H54 (cell line): Measurements from ENCODE around the gene TP53I13.

Source experiments
- DNase-seq: peaks from one replicate; pipeline ENCODE4 v3.0.0; 2011; ENCODE audit warnings: low spot score, mixed read lengths; ENCODE audit not compliant: insufficient read length
- FAIRE-seq: peaks from 3 replicates; lab custom pipeline; 2011; peaks lifted over from hg19 to GRCh38; lab: Jason Lieb, UNC
- POLR2A ChIP-seq: IDR thresholded peaks from 2 replicates; pipeline ENCODE4 v1.6.1; 2011; ENCODE audit warnings: low read depth, mild to moderate bottlenecking, low read length

TP53I13 gene

DNA sequence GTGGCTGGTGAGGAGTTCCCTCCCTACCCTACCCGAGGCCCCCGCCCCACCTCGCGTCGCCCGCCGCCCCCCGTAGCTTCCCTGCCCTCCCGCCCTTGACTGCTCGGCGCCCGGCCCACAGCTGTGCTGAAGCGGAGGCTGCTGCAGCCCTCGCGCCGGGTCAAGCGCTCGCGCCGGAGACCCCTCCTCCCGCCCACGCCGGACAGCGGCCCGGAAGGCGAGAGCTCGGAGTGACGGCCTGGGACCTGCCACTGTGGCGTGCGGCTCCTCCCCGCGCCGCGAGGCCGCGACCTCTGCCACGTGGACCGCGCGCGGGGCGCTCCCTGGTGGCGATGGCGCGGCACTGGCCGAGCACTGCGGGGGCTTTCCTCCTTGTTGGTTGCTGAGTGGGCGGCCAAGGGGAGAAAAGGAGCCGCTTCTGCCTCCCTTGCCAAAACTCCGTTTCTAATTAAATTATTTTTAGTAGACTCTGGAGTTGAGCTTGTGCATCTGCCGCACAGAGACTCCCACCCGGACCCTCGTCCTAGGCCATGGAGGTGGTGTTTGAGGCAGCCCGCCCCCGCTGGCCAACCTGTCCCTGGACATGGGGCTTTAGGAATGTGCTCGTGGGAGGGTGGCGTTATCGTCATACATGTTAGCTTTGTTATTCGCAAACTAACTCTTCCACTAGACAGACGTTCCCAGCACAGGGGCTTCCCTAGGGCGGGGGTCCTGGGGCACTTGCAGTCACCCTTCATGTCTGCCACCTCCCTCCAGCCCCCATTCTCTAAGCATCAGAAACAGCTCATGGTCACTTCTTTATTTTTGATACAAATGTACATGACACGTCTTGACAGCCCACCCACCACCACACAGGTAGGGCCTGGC is 4.4 kb downstream of the TP53I13 start:
- DNase-seq (no peak), FAIRE-seq (no peak)
- TF ChIP-seq POLR2A: no peak

- no peak for TF ChIP-seq POLR2A
Observed at GRCh38 chr17:29573558-29573869, 5.0 kb downstream of the TP53I13 start.

DNA sequence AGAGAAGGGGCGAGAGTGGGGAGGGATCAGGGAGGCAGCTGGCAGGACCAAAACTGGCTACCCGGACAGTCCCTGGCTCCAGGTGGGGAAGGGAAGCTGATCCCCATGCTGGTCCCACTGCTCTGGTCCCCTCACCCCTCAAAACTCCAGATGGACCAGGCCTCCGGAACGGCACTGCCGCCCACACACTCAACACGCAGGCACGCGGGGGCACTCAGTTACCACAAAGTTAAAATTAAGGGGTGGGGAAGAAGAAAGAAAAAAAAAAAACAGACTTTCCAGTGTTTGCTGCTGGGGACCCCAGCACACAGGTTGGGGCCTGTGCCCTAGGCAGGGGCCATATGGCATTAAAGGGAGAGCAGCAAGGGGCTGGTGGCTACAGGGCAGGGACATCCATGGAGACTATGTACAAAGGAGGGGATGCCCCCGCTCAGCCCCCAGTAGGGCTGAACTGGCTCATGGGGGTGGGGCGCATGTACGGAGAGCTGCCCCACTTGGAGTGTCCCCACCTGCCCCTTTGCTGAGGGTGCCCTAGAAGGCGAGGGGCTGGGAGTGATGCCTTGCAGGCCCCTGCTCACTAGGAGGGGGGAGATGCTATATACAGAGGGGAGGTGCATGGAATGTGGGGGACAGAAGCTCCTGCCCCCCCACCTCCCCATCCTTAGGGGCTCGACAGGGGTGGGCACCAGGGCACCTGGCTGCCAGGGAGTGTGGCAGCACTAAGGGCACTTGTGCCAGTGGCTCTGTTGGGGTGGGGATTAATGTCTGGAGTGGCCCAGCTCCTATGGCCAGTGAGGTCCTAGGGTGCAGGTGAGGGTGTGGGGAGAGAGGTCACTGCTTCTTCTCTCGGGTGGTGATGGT is 5.6 kb downstream of the TP53I13 start:
- DNase-seq (no peak), FAIRE-seq (no peak)
- TF ChIP-seq POLR2A: no peak

More at GRCh38 chr17:29573558-29573869, 5.0 kb downstream of the TP53I13 start:
- FAIRE-seq (no peak), DNase-seq (no peak)

GRCh38 chr17:29574732-29575510 is 6.4 kb downstream of the TP53I13 start:
- DNase-seq: no peak
- FAIRE-seq: no peak
- no peak for TF ChIP-seq POLR2A

- no peak for TF ChIP-seq POLR2A
- no peak for FAIRE-seq
- DNase-seq: no peak
Observed at GRCh38 chr17:29575511-29576213, 7.2 kb downstream of the TP53I13 start.

DNA sequence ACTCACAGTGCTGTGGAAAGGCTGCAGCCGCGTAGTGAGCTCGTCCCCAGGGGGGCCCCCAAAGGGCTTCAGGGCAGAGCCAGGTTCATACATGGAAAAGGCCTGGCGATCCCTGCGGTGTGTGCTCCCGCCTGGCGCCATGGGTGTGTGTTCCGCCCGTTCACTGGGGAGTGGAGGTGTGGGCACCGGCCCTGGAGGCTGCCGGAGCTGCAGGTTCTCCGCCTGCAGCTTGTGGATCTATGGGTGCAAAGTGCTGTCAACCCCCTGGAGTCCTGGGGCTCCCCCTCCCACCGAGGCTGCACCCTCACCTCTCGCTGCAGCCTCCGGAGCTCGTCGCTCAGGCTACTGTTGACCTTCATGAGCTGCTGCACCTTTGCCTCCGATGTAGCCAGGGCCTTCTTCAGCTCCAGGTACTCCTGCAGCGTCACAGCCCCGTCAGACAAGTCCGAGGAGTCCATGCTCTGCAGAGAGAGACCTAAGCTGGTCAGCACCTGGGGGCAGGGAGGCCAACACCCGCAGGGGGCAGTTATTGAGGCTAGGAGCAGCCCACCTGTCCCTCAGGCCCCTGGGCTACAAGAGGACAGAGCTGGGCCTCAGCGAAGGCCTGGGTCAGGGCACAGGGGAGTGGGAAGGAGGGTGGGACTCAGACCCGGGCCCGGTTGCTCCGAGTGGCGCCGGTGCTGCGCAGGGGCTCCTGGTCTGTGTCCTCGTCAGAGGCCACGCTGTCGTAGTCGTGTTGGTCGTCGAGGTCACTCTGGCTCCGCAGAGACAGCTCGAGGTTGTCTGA is 7.9 kb downstream of the TP53I13 start:
- DNase-seq (no peak), FAIRE-seq (no peak)
- TF ChIP-seq POLR2A: no peak

GRCh38 chr17:29577001-29577370 is 8.5 kb downstream of the TP53I13 start:
- no peak for DNase-seq
- FAIRE-seq: no peak
- TF ChIP-seq POLR2A: no peak

DNA sequence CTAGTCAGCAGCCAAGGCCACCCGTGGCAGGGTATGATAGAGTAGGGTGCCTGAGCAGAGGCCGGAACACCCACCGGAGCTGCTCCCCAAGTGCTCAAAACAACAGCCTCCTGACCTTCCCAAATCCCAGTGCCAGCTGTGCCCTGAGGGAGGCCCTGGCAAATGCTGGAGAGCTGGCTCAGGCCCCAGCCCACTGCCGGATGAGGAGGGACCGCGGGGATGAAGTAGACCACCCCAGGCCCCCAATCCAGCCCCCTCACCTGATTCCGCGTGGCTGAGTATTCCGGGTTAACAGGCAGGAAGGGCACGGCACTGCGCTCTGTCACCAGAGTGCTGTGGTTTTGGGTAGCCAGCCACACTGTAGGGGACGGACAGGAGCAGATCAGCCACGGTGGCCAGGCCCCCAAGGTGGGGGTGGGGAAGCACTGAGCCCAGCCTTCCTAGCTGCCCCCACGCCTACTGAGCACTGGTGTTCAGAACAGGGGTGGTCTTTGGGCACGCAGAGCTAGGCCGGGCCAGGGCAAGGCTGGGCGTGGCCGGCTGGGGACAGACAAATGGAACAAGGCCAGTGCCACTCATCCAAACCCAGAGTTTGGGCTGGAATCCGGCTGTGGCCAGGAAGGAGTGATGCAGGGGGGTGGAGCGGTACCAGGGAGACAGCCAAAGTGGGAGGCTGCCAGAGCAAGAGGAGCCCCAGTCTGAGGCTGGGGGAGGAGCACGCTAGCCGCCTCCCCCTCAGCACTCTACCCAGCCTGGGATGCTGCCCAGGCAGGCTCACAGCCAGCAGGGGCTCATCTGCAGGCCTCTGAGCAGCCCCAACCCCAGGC is 9.1 kb downstream of the TP53I13 start:
- no peak for TF ChIP-seq POLR2A
- no peak for DNase-seq
- FAIRE-seq: no peak

DNA sequence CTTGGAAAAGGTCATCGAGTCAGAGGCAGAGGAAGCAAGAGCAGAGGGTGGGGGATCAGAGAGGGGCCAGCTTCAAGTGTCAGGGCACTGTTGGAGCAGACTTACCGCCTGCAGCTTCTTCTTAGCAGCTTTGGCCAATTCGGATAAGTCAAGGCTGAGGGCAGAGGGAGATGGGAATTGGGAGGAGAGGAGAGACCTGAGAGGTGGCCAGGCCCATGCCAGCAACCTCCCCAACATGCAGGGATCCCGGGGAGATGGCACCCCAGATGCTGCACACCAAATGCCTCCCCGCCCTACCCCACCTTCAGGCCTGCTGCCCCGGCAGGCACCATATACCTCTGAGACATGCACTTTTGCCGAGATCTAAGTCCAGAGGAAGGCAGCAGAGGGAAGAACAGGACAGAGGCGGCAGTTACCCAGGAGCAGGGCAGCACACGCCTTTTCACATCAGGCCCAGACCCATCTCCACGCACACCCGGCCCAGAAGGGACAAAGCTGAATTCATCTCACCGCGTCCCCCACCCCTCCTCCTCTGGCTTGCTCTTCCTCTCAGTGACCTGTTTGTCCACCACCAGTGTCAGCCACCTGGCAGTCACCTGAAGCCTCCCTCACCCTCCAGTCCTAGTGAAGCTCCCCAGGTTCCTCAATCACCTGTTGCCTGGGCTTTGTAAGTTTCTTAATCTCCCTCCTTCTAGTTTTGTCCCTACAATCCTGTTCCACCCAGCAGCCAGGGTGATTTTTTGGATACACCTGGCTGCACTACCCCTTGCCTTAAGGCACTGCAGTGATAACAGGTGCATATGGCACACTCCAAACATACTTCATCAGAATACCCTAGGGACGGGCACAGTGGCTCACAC is 10.4 kb downstream of the TP53I13 start:
- TF ChIP-seq POLR2A: no peak
- DNase-seq (no peak), FAIRE-seq (no peak)

DNA sequence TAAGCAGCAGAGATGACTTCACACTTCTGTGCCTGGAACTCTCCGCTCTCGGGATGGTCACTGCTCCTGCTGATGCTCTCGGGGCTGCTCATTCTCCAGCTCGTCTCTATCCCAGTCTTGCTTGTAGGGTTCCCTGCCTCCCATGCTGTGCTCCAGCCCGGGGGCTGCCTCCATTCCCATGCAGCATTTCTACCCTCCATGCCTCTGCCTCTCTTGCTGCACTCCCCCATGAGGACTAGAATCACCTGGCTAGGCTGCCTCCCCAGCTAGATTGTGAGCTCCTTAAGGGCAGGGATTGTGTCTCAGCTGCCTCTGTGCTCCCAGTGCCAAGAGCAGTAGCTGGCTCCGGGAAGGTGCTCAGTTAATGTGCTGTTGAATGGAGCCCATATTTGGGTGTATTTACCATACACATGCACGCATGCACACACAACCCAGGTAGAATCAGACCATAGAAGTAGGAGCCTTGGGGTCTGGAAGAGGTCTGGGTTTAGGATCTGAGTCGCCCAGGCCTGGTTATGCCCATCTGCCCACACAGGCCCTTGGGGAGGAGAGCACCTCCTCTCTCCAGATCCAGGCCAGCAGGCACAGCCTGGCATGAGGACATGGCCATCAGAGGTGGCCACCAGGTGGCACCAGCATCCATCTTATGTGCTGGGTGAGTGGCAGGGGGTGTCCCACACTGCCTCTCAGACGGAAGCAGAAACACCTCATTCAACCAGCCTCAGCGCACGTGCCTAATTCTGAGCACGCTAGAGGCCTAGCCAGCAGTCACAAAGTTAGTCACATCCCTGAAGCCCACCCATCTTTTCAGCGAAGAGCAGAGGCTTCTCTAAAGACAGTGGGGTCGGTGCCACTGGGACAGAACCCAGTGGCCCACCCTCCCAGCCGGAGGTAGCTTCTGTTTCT is 11.6 kb downstream of the TP53I13 start:
- no peak for FAIRE-seq
- TF ChIP-seq POLR2A: no peak
- peak; percentile 79 for DNase-seq
